Measurements from ENCODE around the gene CELF3. TPM values are rescaled to one million over a fixed set of nuclear protein-coding genes. Genes with fewer than 3 reads are reported as not detected.

CELF3 gene
- total RNA-seq, 1 donor from 2014 or later, result not detected

- Histone ChIP-seq H3K4me3 (ENCODE audit: low read depth, low read length) (no peak overlapping the region), H3K36me3 (ENCODE audit: control insufficient read depth, insufficient read depth, low read length) (no peaks in the 10 kb centered on the region), H3K27me3 (ENCODE audit: control insufficient read depth, insufficient read depth, low read length) (peaks cover 39% of the 10 kb centered on the region)
- no peak for FAIRE-seq
- DNase-seq (ENCODE audit: low read depth), result peak; percentile 35
- TF ChIP-seq CTCF (IDR thresholded peaks at IDR 0.05; ENCODE audit: insufficient read depth, low read length, severe bottlenecking), result no peak
Measured at GRCh38 chr1:151718011-151718431, 1.4 kb upstream of the CELF3 start.

GRCh38 chr1:151716405-151716762, 219 bp downstream of the CELF3 start:
- FAIRE-seq, result no peak
- no peak overlapping the region for H3K4me3 ChIP-seq (ENCODE audit: low read depth, low read length)
- H3K36me3 ChIP-seq (ENCODE audit: control insufficient read depth, insufficient read depth, low read length), result no peaks in the 10 kb centered on the region
- H3K27me3 ChIP-seq (ENCODE audit: control insufficient read depth, insufficient read depth, low read length), result peaks cover 33% of the 10 kb centered on the region
- no peak for TF ChIP-seq CTCF (IDR thresholded peaks at IDR 0.05; ENCODE audit: insufficient read depth, low read length, severe bottlenecking)
- DNase-seq (ENCODE audit: low read depth), result no peak

GRCh38 chr1:151715726-151716404, 738 bp downstream of the CELF3 start:
- no peak for TF ChIP-seq CTCF (IDR thresholded peaks at IDR 0.05; ENCODE audit: insufficient read depth, low read length, severe bottlenecking)
- Histone ChIP-seq H3K36me3 (ENCODE audit: control insufficient read depth, insufficient read depth, low read length) (no peaks in the 10 kb centered on the region), H3K4me3 (ENCODE audit: low read depth, low read length) (no peak overlapping the region), H3K27me3 (ENCODE audit: control insufficient read depth, insufficient read depth, low read length) (peaks cover 31% of the 10 kb centered on the region)
- FAIRE-seq (no peak), DNase-seq (ENCODE audit: low read depth) (no peak)

- Histone ChIP-seq H3K4me3 (ENCODE audit: low read depth, low read length) (no peak overlapping the region), H3K36me3 (ENCODE audit: control insufficient read depth, insufficient read depth, low read length) (no peaks in the 10 kb centered on the region), H3K27me3 (ENCODE audit: control insufficient read depth, insufficient read depth, low read length) (peaks cover 26% of the 10 kb centered on the region)
- TF ChIP-seq CTCF (IDR thresholded peaks at IDR 0.05; ENCODE audit: insufficient read depth, low read length, severe bottlenecking), result no peak
- no peak for DNase-seq (ENCODE audit: low read depth)
- FAIRE-seq, result no peak
Measured at GRCh38 chr1:151714820-151715725, 1.5 kb downstream of the CELF3 start.

GRCh38 chr1:151713874-151714273, 2.7 kb downstream of the CELF3 start:
- H3K4me3 ChIP-seq (ENCODE audit: low read depth, low read length), result no peak overlapping the region
- peaks cover 21% of the 10 kb centered on the region for H3K27me3 ChIP-seq (ENCODE audit: control insufficient read depth, insufficient read depth, low read length)
- FAIRE-seq, result no peak
- peak; percentile 65 for DNase-seq (ENCODE audit: low read depth)
- TF ChIP-seq CTCF (IDR thresholded peaks at IDR 0.05; ENCODE audit: insufficient read depth, low read length, severe bottlenecking), result no peak
- H3K36me3 ChIP-seq (ENCODE audit: control insufficient read depth, insufficient read depth, low read length), result no peaks in the 10 kb centered on the region
